IMR-90 (cell line): ENCODE results near the gene COL6A3. TPM values are rescaled to one million over a fixed set of nuclear protein-coding genes. Genes with fewer than 3 reads are reported as not detected.

Experiments used
- ATAC-seq: fragments of 200-7000 bp; cut with Tn5 transposase; 2 replicates; pipeline ENCODE4 v1.9.1; 2020; ENCODE audit warnings: low read depth, mild to moderate bottlenecking, moderate library complexity
- BruUV-seq: library from RNA; stranded (reverse); fragments of 400-500 nt; replicated peaks from 2 replicates; lab custom pipeline; 2021; lab: Mats Ljungman, UMichigan
- CTCF ChIA-PET: fragments of 300-600 bp; formaldehyde crosslinking; extraction: SDS; loops from one replicate; lab custom pipeline; 2021; ENCODE audit warnings: antibody characterized with exemption; lab: Yijun Ruan, JAX
- POLR2A ChIA-PET: fragments of 300-600 bp; sonication (Branson Sonifier 250); formaldehyde crosslinking; loops from one replicate; lab custom pipeline; 2022; ENCODE audit warnings: antibody characterized with exemption; ENCODE audit not compliant: unreplicated experiment; lab: Charles Lee
- DNase-seq: peaks from one replicate; pipeline ENCODE4 v3.0.0; 2013
- H2AFZ ChIP-seq: replicated peaks from 2 replicates; pipeline ENCODE3; 2013; ENCODE audit warnings: low read length, mild to moderate bottlenecking; ENCODE audit not compliant: poor library complexity
- H2AK5ac ChIP-seq: 2 replicates; pipeline ENCODE4 v1.6.1; 2013; ENCODE audit warnings: low read depth, low read length, inconsistent platforms
- H2AK9ac ChIP-seq: replicated peaks from 2 replicates; pipeline ENCODE3; 2013; ENCODE audit warnings: mild to moderate bottlenecking, low read depth, low read length, moderate library complexity; ENCODE audit not compliant: poor library complexity
- H2BK120ac ChIP-seq: 2 replicates; pipeline ENCODE4 v1.6.1; 2013; ENCODE audit warnings: low read depth, low read length, inconsistent platforms
- H2BK15ac ChIP-seq: 3 replicates; pipeline ENCODE4 v1.6.1; 2013; ENCODE audit warnings: low read depth, low read length, inconsistent platforms
- H2BK20ac ChIP-seq: 2 replicates; pipeline ENCODE4 v1.6.1; 2013; ENCODE audit warnings: low read depth, mild to moderate bottlenecking, inconsistent platforms, low read length, moderate library complexity
- H2BK5ac ChIP-seq: 2 replicates; pipeline ENCODE4 v1.6.1; 2013; ENCODE audit warnings: mild to moderate bottlenecking, low read depth, low read length, inconsistent platforms; ENCODE audit not compliant: poor library complexity, severe bottlenecking
- H3K14ac ChIP-seq: replicated peaks from 2 replicates; pipeline ENCODE4 v1.6.1; 2013; ENCODE audit warnings: low read depth, low read length, inconsistent platforms
- H3K18ac ChIP-seq: 2 replicates; pipeline ENCODE4 v1.6.1; 2013; ENCODE audit warnings: low read depth, low read length, control low read depth
- H3K23ac ChIP-seq: 2 replicates; pipeline ENCODE4 v1.6.1; 2013; ENCODE audit warnings: low read depth, low read length, inconsistent platforms
- H3K27ac ChIP-seq: 2 replicates; pipeline ENCODE4 v1.5.1; 2013; ENCODE audit warnings: mild to moderate bottlenecking, control low read depth, low read length; ENCODE audit not compliant: insufficient read depth
- H3K27me3 ChIP-seq: 2 replicates; pipeline ENCODE4 v1.6.1; 2013; ENCODE audit warnings: low read length; ENCODE audit not compliant: control insufficient read depth, insufficient read depth
- H3K36me3 ChIP-seq: 2 replicates; pipeline ENCODE4 v1.6.1; 2013; ENCODE audit warnings: low read length, mixed read lengths; ENCODE audit not compliant: control insufficient read depth, insufficient read depth
- H3K4ac ChIP-seq: 2 replicates; pipeline ENCODE4 v1.6.1; 2013; ENCODE audit warnings: low read depth, low read length, inconsistent platforms
- H3K4me1 ChIP-seq: 2 replicates; pipeline ENCODE4 v1.6.1; 2013; ENCODE audit warnings: low read length, mixed read lengths; ENCODE audit not compliant: control insufficient read depth, insufficient read depth
- H3K4me2 ChIP-seq: 2 replicates; pipeline ENCODE4 v1.6.1; 2013; ENCODE audit warnings: low read depth, mild to moderate bottlenecking, control low read depth, low read length, moderate library complexity
- H3K4me3 ChIP-seq: 2 replicates; pipeline ENCODE4 v1.5.1; 2013; ENCODE audit warnings: low read depth, mild to moderate bottlenecking, control low read depth, low read length, moderate library complexity; ENCODE audit not compliant: insufficient read depth
- H3K56ac ChIP-seq: 2 replicates; pipeline ENCODE4 v1.6.1; 2013; ENCODE audit warnings: low read length, inconsistent platforms; ENCODE audit not compliant: insufficient read depth; ENCODE audit errors: extremely low read depth
- H3K79me1 ChIP-seq, 2 experiments: 2 replicates each; pipeline ENCODE4 v1.6.1; 2013; ENCODE audit warnings: low read length in 2 of 2, inconsistent platforms in 1 of 2, low read depth in 1 of 2
- H3K9ac ChIP-seq: 2 replicates; pipeline ENCODE4 v1.6.1; 2013; ENCODE audit warnings: low read depth, low read length, control low read depth
- H3K9me1 ChIP-seq: 2 replicates; pipeline ENCODE4 v1.6.1; 2013; ENCODE audit warnings: low read length, inconsistent platforms; ENCODE audit not compliant: insufficient read depth
- H3K9me3 ChIP-seq: 2 replicates; pipeline ENCODE4 v1.6.1; 2013; ENCODE audit warnings: low read length; ENCODE audit not compliant: control insufficient read depth, insufficient read depth
- H4K20me1 ChIP-seq: 2 replicates; pipeline ENCODE4 v1.6.1; 2013; ENCODE audit warnings: low read length, inconsistent platforms; ENCODE audit not compliant: insufficient read depth
- H4K5ac ChIP-seq: 2 replicates; pipeline ENCODE4 v1.6.1; 2013; ENCODE audit warnings: mild to moderate bottlenecking, low read depth, low read length, control low read depth
- H4K8ac ChIP-seq, 2 experiments: 2 replicates each; pipeline ENCODE4 v1.6.1; 2013; ENCODE audit warnings: low read depth in 2 of 2, low read length in 2 of 2, control low read depth in 1 of 2, inconsistent platforms in 1 of 2
- H4K91ac ChIP-seq: 2 replicates; pipeline ENCODE4 v1.6.1; 2013; ENCODE audit warnings: low read depth, low read length, inconsistent platforms; ENCODE audit not compliant: insufficient read depth
- FOS ChIP-seq: fragments of 150-350 bp; IDR thresholded peaks from 2 replicates; pipeline ENCODE4 v1.6.1; 2016; ENCODE audit warnings: low read depth, low read length
- MAFK ChIP-seq: IDR thresholded peaks from 2 replicates; pipeline ENCODE4 v1.6.1; 2012; ENCODE audit warnings: low read depth, low read length, improper control_type of control experiment
- MXI1 ChIP-seq: IDR thresholded peaks from 2 replicates; pipeline ENCODE4 v1.6.1; 2012; ENCODE audit warnings: low read depth, mild to moderate bottlenecking, low read length, moderate library complexity, borderline replicate concordance
- POLR2A ChIP-seq: IDR thresholded peaks from 2 replicates; pipeline ENCODE4 v1.6.1; 2012; ENCODE audit warnings: mild to moderate bottlenecking, low read depth, low read length
- RCOR1 ChIP-seq: IDR thresholded peaks from 2 replicates; pipeline ENCODE4 v1.6.1; 2012; ENCODE audit warnings: mild to moderate bottlenecking, low read length, improper control_type of control experiment; ENCODE audit not compliant: insufficient replicate concordance
- WGBS, 2 experiments: methylation state at CpG; one replicate each; pipeline versions ENCODE4 v1.1.5 to v1.1.7; 2013; ENCODE audit warnings: missing lambda C conversion rate in 2 of 2; ENCODE audit not compliant: insufficient read length in 1 of 2; ENCODE audit errors: extremely low coverage in 2 of 2; 5-methylcytosine and 5-hydroxymethylcytosine counted together
- dilution Hi-C: fragments of 300-500 bp; cut with HindIII; formaldehyde crosslinking; loops from one replicate; pipeline ENCODE4 v1.14.3; 2018; ENCODE audit warnings: low sequenced_read_pairs; ENCODE audit not compliant: unreplicated experiment
- in situ Hi-C: fragments of 300-500 bp; cut with MboI; formaldehyde crosslinking; loops from 3 replicates; pipeline ENCODE4 v1.14.3; 2019; ENCODE audit warnings: low sequenced_read_pairs, inconsistent platforms, mixed read lengths
- intact Hi-C: fragments of 100-400 bp; cut with micrococcal nuclease; formaldehyde crosslinking; loops from 2 replicates; pipeline ENCODE4 v1.10.0; 2022
- polyA plus RNA-seq, 3 experiments: library from polyadenylated mRNA; depleted of rRNA; stranded (reverse); fragments of >200 nt; gene quantifications; 2 replicates each; pipeline ENCODE4 v1.2.3, GENCODE V29; 2012; ENCODE audit warnings: low replicate concordance in 1 of 3
- total RNA-seq: library from RNA; depleted of rRNA; stranded (reverse); fragments of >200 nt; gene quantifications from 2 replicates; pipeline ENCODE4 v1.2.3, GENCODE V29; 2012
- TF ChIP-seq, protein P1 (sequence below): fragments of 150-350 bp; IDR thresholded peaks from 2 replicates; pipeline ENCODE4 v1.6.1; 2017; ENCODE audit warnings: mild to moderate bottlenecking, antibody characterized with exemption, low read length, low read depth
- TF ChIP-seq, protein P2 (sequence below): conservative IDR thresholded peaks from 2 replicates; pipeline ENCODE4 v1.5.1; 2012; ENCODE audit warnings: mild to moderate bottlenecking, low read depth, low read length, improper control_type of control experiment

Gene COL6A3
- total and polyA plus RNA-seq, 2 of the 4 experiments (the other 2 are of a cell fraction): 964 to 1,855 TPM

DNA sequence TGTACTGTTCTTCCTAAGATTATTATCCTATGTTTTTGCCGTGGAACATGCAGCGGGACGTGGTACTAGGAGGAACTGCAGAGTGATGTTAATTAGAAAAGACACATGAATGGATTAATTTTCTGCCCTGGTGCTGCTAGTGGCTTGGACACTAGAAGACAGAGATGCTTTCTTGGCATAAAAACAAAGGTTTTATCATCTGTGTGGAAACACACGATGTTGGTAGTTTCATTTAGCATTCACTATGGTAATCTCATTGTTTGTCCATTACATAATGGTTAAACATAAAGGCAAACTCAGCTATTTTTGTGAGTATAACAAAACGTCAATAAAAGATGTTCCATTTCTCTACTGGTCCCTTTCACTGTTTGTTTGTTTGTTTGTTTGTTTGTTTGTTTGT, 22.8 kb downstream of the COL6A3 start:
- Histone ChIP-seq H3K14ac (no peak overlapping the region), H3K4ac (no peak overlapping the region), H2BK15ac (no peak overlapping the region), H4K8ac (no peak overlapping the region; a peak in 1 of 4 replicates), H3K9ac (no peak overlapping the region), H4K5ac (no peak overlapping the region), H4K91ac (no peak overlapping the region), H3K4me3 (no peak overlapping the region), H3K4me2 (0 out of 2 replicates have a peak overlapping the region, but pooled peaks have one; percentile 14), H3K9me3 (no peaks in the 10 kb centered on the region), H3K4me1 (peaks cover 23% of the 10 kb centered on the region), H3K27me3 (no peaks in the 10 kb centered on the region), H3K79me1 (peaks cover 26 to 79% of the 10 kb centered on the region in 2 experiments), H2BK120ac (no peak overlapping the region), H3K56ac (no peak overlapping the region), H2BK5ac (no peak overlapping the region), H2AK9ac (no peak overlapping the region), H4K20me1 (peaks cover 96% of the 10 kb centered on the region), H2AFZ (no peak overlapping the region), H3K23ac (no peak overlapping the region), H2BK20ac (no peak overlapping the region), H3K18ac (no peak overlapping the region), H3K36me3 (peaks cover 74% of the 10 kb centered on the region), H3K9me1 (peaks cover 33% of the 10 kb centered on the region), H3K27ac (no peak overlapping the region), H2AK5ac (no peak overlapping the region)
- POLR2A ChIA-PET: no interaction called here
- in situ Hi-C loops: no loop called here
- TF ChIP-seq, protein P1, sequence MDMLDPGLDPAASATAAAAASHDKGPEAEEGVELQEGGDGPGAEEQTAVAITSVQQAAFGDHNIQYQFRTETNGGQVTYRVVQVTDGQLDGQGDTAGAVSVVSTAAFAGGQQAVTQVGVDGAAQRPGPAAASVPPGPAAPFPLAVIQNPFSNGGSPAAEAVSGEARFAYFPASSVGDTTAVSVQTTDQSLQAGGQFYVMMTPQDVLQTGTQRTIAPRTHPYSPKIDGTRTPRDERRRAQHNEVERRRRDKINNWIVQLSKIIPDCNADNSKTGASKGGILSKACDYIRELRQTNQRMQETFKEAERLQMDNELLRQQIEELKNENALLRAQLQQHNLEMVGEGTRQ: no peak
- TF ChIP-seq POLR2A (no peak), RCOR1 (no peak), MXI1 (no peak), FOS (no peak), MAFK (peak; percentile 63; the same call in 1 of the 2 replicates)
- TF ChIP-seq, protein P2, sequence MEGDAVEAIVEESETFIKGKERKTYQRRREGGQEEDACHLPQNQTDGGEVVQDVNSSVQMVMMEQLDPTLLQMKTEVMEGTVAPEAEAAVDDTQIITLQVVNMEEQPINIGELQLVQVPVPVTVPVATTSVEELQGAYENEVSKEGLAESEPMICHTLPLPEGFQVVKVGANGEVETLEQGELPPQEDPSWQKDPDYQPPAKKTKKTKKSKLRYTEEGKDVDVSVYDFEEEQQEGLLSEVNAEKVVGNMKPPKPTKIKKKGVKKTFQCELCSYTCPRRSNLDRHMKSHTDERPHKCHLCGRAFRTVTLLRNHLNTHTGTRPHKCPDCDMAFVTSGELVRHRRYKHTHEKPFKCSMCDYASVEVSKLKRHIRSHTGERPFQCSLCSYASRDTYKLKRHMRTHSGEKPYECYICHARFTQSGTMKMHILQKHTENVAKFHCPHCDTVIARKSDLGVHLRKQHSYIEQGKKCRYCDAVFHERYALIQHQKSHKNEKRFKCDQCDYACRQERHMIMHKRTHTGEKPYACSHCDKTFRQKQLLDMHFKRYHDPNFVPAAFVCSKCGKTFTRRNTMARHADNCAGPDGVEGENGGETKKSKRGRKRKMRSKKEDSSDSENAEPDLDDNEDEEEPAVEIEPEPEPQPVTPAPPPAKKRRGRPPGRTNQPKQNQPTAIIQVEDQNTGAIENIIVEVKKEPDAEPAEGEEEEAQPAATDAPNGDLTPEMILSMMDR: no peak
- intact Hi-C loops: no loop called here
- WGBS, 2 experiments: no CpG with 5 or more reads among the region's 5 CpGs
- TSS peak; percentile 1 for BruUV-seq
- ATAC-seq (no peak), DNase-seq (no peak)
- CTCF ChIA-PET: interaction anchor here (1.4 kb wide), 1 partner anchor 121 kb away, joined by 3 read pairs; no protein-coding TSS in a partner anchor
- dilution Hi-C loops: no loop called here
